ENCODE results near the gene ACVRL1. TPM values are rescaled to one million over a fixed set of nuclear protein-coding genes. Genes with fewer than 3 reads are reported as not detected.

ACVRL1 gene
- total and polyA plus RNA-seq, 9 of the 15 experiments (the other 6 are each of a cell fraction or from before 2014, with no cell fraction given), result 0.07 to 1.4 (median 0.30) TPM

DNA sequence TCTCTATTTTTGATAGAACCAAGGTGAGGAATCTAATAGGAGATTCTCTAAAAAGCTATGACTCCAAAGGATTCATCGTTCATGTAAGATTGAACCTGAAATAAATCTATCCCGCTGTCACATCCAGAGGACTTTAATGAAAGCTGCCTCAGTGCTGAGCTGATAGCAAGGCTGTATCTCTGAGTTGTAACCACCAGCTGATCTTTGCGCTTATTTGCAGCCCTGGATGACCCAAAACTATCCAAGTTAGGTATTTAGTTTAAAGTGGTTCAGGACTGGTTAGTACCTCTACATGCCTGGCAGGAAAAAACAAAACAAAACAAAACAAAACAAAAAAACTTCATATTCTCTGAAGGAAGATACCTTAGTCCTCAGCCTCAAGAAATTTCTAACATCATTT is 28.2 kb upstream of the ACVRL1 start:
- intact Hi-C loops (cut with micrococcal nuclease), result loop anchor here (5.0 kb wide), 2 partner anchors 57 to 347 kb away; no protein-coding TSS in a partner anchor
- in situ Hi-C loops (cut with MboI), result no loop called here
- H3K4me1 ChIP-seq (replicated peaks in 1 of 2; ENCODE audit: control insufficient read depth in 2 of 2, insufficient read depth in 2 of 2, low read length in 2 of 2), result peaks cover 0 to 8% of the 10 kb centered on the region in 2 experiments; a peak in 3 of 5 replicates
- no peaks in the 10 kb centered on the region for H3K9me1 ChIP-seq (ENCODE audit: control insufficient read depth, insufficient read depth, low read length)
- TF ChIP-seq, protein P1, sequence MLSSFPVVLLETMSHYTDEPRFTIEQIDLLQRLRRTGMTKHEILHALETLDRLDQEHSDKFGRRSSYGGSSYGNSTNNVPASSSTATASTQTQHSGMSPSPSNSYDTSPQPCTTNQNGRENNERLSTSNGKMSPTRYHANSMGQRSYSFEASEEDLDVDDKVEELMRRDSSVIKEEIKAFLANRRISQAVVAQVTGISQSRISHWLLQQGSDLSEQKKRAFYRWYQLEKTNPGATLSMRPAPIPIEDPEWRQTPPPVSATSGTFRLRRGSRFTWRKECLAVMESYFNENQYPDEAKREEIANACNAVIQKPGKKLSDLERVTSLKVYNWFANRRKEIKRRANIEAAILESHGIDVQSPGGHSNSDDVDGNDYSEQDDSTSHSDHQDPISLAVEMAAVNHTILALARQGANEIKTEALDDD (IDR thresholded peaks at IDR 0.05), result peak; percentile 85
- TF ChIP-seq, protein P2, sequence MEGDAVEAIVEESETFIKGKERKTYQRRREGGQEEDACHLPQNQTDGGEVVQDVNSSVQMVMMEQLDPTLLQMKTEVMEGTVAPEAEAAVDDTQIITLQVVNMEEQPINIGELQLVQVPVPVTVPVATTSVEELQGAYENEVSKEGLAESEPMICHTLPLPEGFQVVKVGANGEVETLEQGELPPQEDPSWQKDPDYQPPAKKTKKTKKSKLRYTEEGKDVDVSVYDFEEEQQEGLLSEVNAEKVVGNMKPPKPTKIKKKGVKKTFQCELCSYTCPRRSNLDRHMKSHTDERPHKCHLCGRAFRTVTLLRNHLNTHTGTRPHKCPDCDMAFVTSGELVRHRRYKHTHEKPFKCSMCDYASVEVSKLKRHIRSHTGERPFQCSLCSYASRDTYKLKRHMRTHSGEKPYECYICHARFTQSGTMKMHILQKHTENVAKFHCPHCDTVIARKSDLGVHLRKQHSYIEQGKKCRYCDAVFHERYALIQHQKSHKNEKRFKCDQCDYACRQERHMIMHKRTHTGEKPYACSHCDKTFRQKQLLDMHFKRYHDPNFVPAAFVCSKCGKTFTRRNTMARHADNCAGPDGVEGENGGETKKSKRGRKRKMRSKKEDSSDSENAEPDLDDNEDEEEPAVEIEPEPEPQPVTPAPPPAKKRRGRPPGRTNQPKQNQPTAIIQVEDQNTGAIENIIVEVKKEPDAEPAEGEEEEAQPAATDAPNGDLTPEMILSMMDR (IDR thresholded peaks at IDR 0.05 in 2 of 3, conservative IDR thresholded peaks at IDR 0.05 in 1 of 3; ENCODE audit: insufficient read depth in 2 of 3, low read depth in 1 of 3, low read length in 3 of 3), result no peak
- TF ChIP-seq RHOXF2B (CRISPR knock-in tag; conservative IDR thresholded peaks at IDR 0.05), result no peak
- no peak for TF ChIP-seq ZNF644 (tag; IDR thresholded peaks at IDR 0.05; ENCODE audit: low read depth)
- TF ChIP-seq, protein P3, sequence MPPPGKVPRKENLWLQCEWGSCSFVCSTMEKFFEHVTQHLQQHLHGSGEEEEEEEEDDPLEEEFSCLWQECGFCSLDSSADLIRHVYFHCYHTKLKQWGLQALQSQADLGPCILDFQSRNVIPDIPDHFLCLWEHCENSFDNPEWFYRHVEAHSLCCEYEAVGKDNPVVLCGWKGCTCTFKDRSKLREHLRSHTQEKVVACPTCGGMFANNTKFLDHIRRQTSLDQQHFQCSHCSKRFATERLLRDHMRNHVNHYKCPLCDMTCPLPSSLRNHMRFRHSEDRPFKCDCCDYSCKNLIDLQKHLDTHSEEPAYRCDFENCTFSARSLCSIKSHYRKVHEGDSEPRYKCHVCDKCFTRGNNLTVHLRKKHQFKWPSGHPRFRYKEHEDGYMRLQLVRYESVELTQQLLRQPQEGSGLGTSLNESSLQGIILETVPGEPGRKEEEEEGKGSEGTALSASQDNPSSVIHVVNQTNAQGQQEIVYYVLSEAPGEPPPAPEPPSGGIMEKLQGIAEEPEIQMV (tag; conservative IDR thresholded peaks at IDR 0.05; ENCODE audit: low read depth), result peak; percentile 65; the same call in 1 of the 2 replicates
- TF ChIP-seq, protein P4, sequence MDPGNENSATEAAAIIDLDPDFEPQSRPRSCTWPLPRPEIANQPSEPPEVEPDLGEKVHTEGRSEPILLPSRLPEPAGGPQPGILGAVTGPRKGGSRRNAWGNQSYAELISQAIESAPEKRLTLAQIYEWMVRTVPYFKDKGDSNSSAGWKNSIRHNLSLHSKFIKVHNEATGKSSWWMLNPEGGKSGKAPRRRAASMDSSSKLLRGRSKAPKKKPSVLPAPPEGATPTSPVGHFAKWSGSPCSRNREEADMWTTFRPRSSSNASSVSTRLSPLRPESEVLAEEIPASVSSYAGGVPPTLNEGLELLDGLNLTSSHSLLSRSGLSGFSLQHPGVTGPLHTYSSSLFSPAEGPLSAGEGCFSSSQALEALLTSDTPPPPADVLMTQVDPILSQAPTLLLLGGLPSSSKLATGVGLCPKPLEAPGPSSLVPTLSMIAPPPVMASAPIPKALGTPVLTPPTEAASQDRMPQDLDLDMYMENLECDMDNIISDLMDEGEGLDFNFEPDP (CRISPR knock-in tag; IDR thresholded peaks at IDR 0.05), result no peak
- TF ChIP-seq, protein P5, sequence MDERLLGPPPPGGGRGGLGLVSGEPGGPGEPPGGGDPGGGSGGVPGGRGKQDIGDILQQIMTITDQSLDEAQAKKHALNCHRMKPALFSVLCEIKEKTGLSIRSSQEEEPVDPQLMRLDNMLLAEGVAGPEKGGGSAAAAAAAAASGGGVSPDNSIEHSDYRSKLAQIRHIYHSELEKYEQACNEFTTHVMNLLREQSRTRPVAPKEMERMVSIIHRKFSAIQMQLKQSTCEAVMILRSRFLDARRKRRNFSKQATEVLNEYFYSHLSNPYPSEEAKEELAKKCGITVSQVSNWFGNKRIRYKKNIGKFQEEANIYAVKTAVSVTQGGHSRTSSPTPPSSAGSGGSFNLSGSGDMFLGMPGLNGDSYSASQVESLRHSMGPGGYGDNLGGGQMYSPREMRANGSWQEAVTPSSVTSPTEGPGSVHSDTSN (CRISPR knock-in tag; IDR thresholded peaks at IDR 0.05; ENCODE audit: low read depth), result no peak
- TF ChIP-seq, protein P5 (tag; conservative IDR thresholded peaks at IDR 0.05; ENCODE audit: low read depth), result peak; percentile 34; the same call in 1 of the 2 replicates
- TF ChIP-seq MEIS2 (IDR thresholded peaks at IDR 0.05; ENCODE audit: partially characterized antibody), result peak; percentile 40
- H3K4me2 ChIP-seq (ENCODE audit: insufficient read depth, low read length), result no peak overlapping the region
- 0% methylated on average over 3 of the region's 3 CpGs for WGBS (ENCODE audit: insufficient coverage, low coverage, missing lambda C conversion rate)
- H2AFZ ChIP-seq (ENCODE audit: low read depth, low read length), result no peak overlapping the region
- no peaks in the 10 kb centered on the region for H3K27me3 ChIP-seq (ENCODE audit: control insufficient read depth in 2 of 2, insufficient read depth in 2 of 2, low read length in 2 of 2)
- no peak overlapping the region for H3K9ac ChIP-seq (ENCODE audit: insufficient read depth in 1 of 2, low read depth in 2 of 2, low read length in 2 of 2)
- POLR2A ChIA-PET, result interaction anchor here (1.0 to 1.2 kb wide), 4 partner anchors 9 to 93 kb away, joined by 3 to 5 read pairs (median 4); no protein-coding TSS in a partner anchor
- FAIRE-seq (no peak), ATAC-seq (no peak), DNase-seq (ENCODE audit: extremely low read depth in 1 of 4, low spot score in 3 of 4) (peak in 1 of 4 experiments; percentile 4)
- no peak overlapping the region for H3K4me3 ChIP-seq
- no peak overlapping the region for H3K27ac ChIP-seq (ENCODE audit: extremely low read depth, low read depth, low read length)
- CTCF ChIA-PET (ENCODE audit: low intra/inter-chr PET ratio), result no interaction called here
- BruUV-seq (replicated peaks), result no TSS peak
- no peaks in the 10 kb centered on the region for H4K20me1 ChIP-seq (replicated peaks; ENCODE audit: control insufficient read depth, insufficient read depth, low read length)
- no peaks in the 10 kb centered on the region for H3K36me3 ChIP-seq (ENCODE audit: control insufficient read depth, insufficient read depth, low read length)
- H3K79me2 ChIP-seq (ENCODE audit: control insufficient read depth, insufficient read depth, low read length), result no peaks in the 10 kb centered on the region
- no peaks in the 10 kb centered on the region for H3K9me3 ChIP-seq (replicated peaks; ENCODE audit: control insufficient read depth, insufficient read depth, low read depth, low read length)
